Fibroblast of pulmonary artery (primary cell): Measurements from ENCODE around the gene PTGIR.
A peak's percentile ranks its signal among the peaks of the same experiment; 100 is the strongest.

Experiments
- DNase-seq: peaks from one replicate; pipeline ENCODE4 v3.0.0-alpha.2; 2010; ENCODE audit warnings: low read depth
- H3K4me3 ChIP-seq: replicated peaks from 2 replicates; pipeline ENCODE4 v1.5.1; 2011; ENCODE audit warnings: low read depth, mild to moderate bottlenecking, control low read depth, low read length, moderate library complexity
- TF ChIP-seq, protein P1 (sequence below): IDR thresholded peaks from 2 replicates; pipeline ENCODE4 v1.5.1; 2011; ENCODE audit warnings: mild to moderate bottlenecking, control low read depth, low read length, inconsistent platforms; ENCODE audit errors: missing control alignments

The PTGIR gene

DNA sequence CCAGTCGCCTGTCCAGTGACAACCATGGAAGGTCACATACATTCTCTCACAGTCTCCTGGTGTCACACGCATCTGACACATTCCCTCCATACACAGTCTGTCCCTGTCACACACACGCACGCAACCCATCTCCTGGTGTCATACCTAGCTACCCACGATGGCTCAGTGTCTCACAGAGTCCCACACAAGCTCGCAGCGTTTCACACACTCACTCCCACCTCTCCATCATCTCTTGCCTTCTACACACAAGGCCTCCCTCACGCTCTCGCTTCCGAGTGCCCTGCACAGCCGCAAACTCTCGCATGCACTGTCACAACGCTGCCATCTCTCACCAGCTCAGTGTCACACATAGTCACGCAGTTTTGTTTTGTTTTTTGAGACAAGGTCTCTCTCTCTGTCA, 12.3 kb upstream of the PTGIR start:
- DNase-seq, result no peak
- no peak overlapping the region for H3K4me3 ChIP-seq
- TF ChIP-seq, protein P1, sequence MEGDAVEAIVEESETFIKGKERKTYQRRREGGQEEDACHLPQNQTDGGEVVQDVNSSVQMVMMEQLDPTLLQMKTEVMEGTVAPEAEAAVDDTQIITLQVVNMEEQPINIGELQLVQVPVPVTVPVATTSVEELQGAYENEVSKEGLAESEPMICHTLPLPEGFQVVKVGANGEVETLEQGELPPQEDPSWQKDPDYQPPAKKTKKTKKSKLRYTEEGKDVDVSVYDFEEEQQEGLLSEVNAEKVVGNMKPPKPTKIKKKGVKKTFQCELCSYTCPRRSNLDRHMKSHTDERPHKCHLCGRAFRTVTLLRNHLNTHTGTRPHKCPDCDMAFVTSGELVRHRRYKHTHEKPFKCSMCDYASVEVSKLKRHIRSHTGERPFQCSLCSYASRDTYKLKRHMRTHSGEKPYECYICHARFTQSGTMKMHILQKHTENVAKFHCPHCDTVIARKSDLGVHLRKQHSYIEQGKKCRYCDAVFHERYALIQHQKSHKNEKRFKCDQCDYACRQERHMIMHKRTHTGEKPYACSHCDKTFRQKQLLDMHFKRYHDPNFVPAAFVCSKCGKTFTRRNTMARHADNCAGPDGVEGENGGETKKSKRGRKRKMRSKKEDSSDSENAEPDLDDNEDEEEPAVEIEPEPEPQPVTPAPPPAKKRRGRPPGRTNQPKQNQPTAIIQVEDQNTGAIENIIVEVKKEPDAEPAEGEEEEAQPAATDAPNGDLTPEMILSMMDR, result no peak

DNA sequence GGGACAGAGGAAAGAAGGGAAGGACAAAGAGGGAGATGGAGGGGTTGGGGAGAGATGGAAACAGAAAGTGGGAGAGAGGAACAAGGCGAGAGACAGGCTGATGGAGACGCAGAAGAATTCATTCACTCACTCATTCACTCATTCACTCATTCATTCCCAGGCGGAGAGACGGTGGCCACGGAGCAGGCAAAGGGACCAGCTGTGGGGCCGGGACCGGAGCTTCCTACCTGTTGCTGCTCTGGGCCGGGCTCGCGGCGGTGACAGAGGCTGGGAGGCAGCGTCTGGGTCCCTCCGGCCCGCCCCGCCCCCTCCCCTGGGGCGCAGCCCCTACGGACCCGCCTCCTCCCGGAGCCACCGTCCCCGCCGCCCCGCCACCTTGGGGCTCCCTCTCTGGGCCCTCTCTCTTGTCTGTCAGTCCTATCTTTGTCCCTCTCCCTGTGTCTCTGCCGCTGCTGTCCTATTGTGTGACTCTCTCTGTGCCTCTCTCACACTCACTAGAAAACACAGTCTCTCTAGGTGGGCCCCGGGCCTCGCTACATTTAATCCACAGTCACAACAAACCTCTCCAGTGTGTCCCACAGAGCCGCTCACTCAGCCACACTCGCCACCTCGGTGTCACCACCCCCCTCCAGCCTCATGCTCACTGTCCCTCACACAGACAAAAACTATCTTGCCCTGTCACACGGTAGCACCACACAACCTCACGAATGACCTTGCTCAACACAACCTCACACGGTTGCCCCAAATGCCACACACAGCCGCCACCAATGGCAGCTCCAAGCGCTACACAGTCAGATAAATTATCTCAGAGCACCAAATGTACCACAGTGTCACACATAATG, 11.3 kb upstream of the PTGIR start, which contains the start of gene GNG8:
GNG8 (minus strand) TSS at position 283 of the 842 bp plus-strand sequence. CDS start 1,520 bp downstream, outside the sequence.
- H3K4me3 ChIP-seq, result no peak within 1 kb of the TSS
- TF ChIP-seq, protein P1, result no peak
- DNase-seq, result no peak

DNA sequence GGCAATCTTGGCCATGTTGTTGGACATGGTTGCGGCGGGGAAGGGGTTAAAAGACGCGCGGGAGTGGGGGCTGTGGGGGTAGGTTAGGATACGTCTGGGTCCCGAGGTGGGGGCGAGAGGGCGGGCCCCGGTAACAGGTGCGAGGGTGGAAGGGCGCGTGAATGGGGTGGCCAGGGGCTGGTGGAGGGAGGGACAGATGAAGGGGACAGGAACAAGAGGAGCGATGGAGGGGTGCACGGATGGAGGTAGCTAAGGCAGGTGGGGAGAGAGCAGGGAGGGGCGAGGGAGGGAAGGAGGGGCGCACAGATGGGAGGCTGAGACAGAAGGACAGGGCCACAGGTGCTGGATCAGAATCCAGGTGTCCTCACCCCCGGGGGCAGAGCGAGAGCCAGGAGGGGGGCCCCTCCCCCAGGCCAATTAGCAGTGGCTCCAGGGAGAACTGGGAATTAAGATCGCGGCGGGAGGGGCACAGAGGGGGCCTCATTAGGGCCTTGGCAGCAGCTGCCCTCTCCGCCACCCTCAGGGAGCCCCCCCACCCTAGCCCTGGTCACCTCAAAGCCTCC, 9.8 kb upstream of the PTGIR start:
- TF ChIP-seq, protein P1, result no peak
- H3K4me3 ChIP-seq, result peak overlapping the region; percentile 40
- DNase-seq, result no peak

DNA sequence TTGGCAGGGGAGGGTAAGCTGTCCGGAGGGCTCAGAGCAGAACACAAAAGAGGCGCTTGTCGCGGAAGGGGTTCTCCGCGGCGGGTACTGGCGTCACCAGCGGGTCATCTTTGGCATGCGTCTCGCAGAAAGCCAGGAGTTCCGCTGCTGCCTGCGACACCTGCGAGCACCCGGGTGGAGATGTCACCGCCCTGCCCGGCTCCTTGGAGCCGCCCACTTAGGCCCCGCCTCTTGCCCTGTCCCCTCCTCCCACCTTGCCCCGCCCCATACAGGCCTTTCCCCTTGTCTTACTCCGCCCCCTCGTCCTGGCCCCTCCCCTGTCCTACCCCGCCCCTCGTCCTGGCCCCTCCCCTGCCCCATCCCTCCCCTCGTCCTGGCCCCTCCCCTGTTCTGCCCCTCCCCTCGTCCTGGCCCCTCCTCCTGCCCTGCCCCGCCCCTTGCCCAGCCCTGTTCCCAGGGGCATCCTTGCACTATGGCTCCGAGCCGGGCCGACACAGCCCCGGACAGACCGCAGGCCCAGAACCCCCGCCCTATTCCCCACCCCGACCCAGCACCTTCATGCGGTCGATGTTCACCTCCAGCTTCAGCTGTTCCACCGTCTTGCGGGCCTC, 9.3 kb upstream of the PTGIR start:
- DNase-seq, result peak; percentile 87
- peak overlapping the region; percentile 40 for H3K4me3 ChIP-seq
- TF ChIP-seq, protein P1, result no peak

DNA sequence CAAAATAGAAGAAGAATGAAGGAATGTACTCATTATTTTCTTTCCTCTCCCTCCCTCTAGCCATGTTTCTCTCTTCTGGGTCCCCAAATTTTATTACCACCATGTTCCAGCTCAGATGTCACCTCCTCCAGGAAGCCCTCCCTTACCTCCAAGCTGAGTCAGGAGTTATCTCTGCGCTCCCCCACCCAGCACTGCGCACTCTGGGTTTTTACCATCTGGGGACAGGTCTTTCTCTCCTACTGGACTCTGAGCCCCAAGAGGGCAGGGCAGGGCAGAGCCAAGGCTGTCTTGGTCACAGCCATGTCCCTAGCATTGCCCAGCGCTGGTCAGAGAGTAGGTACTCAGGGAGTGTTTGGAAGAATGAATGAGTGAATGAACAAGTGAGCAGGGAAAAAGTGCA, 8.2 kb upstream of the PTGIR start:
- TF ChIP-seq, protein P1, result no peak
- H3K4me3 ChIP-seq, result no peak overlapping the region
- DNase-seq, result no peak

DNA sequence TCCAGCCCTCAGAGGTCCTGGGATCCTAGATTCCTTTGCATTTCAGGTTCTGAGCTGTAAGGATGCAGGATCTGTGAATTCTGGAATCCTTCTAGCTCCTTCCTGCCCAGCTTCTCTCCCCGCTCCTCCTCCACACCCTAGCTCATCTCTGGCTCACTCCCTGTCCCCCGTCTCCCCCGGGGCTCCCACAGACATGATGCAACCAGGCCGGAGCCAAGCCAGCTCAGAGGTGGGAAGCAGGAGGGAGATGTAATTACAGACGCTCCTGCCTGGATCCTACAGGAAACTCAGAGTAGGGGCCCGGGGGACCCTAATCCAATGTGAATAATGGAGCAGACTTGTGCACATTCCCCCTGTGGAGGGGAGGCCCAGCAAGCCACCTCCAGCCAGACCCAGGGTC, 6.6 kb upstream of the PTGIR start:
- TF ChIP-seq, protein P1, result no peak
- peak; percentile 62 for DNase-seq
- H3K4me3 ChIP-seq, result no peak overlapping the region
